GM12878 (cell line): ENCODE measurements around the gene PLOD2. TPM values are rescaled to one million over a fixed set of nuclear protein-coding genes. Genes with fewer than 3 reads are reported as not detected.

Experiments
- ATAC-seq: fragments of 200-7000 bp; cut with Tn5 transposase; 3 replicates; pipeline ENCODE4 v1.9.1; 2020; ENCODE audit warnings: mild to moderate bottlenecking, moderate library complexity
- BruUV-seq: library from RNA; stranded (reverse); fragments of 400-500 nt; replicated peaks from 2 replicates; lab custom pipeline; 2021; lab: Mats Ljungman, UMichigan
- CTCF ChIA-PET: fragments of 300-600 bp; sonication (Branson Sonifier 250); formaldehyde crosslinking; extraction: SDS; loops from one replicate; lab custom pipeline; 2021; ENCODE audit warnings: inconsistent platforms; lab: Yijun Ruan, JAX
- POLR2A ChIA-PET: fragments of 350-600 bp; formaldehyde crosslinking; extraction: SDS; loops from one replicate; lab custom pipeline; 2021; ENCODE audit warnings: inconsistent platforms; lab: Charles Lee
- RAD21 ChIA-PET: fragments of 300-600 bp; sonication (Branson Sonifier 250); formaldehyde crosslinking; loops from one replicate; lab custom pipeline; 2023; ENCODE audit warnings: antibody characterized with exemption; ENCODE audit not compliant: unreplicated experiment; lab: Charles Lee
- SMC1A ChIA-PET: fragments of 300-600 bp; sonication (Branson Sonifier 250); formaldehyde crosslinking; loops from one replicate; lab custom pipeline; 2023; ENCODE audit not compliant: unreplicated experiment, uncharacterized antibody; lab: Charles Lee
- DNase-seq: peaks from one replicate; pipeline ENCODE4 v3.0.0-alpha.2; 2011; ENCODE audit warnings: low read depth, low spot score
- FAIRE-seq: peaks from 3 replicates; lab custom pipeline; 2011; peaks lifted over from hg19 to GRCh38; lab: Jason Lieb, UNC
- H2AFZ ChIP-seq: 2 replicates; pipeline ENCODE4 v1.6.0; 2011; ENCODE audit warnings: low read depth, low read length, control low read depth; ENCODE audit not compliant: control insufficient read depth
- H3K27ac ChIP-seq: 2 replicates; pipeline ENCODE4 v1.5.1; 2011; ENCODE audit warnings: control low read depth; ENCODE audit not compliant: control insufficient read depth, insufficient read depth
- H3K27me3 ChIP-seq, 2 experiments: replicated peaks in 1 of 2; 2 replicates each; pipeline versions ENCODE4 v1.6.0 to v1.6.1; 2011; ENCODE audit warnings: low read length in 1 of 2; ENCODE audit not compliant: control insufficient read depth in 2 of 2, insufficient read depth in 2 of 2
- H3K36me3 ChIP-seq, 2 experiments: 2 replicates each; pipeline ENCODE4 v1.5.1; 2011; ENCODE audit warnings: low read length in 1 of 2; ENCODE audit not compliant: control insufficient read depth in 2 of 2, insufficient read depth in 2 of 2
- H3K4me1 ChIP-seq: 2 replicates; pipeline ENCODE4 v1.6.1; 2011; ENCODE audit warnings: mild to moderate bottlenecking, low read length, moderate library complexity, mixed read lengths; ENCODE audit not compliant: control insufficient read depth, insufficient read depth
- H3K4me2 ChIP-seq: 2 replicates; pipeline ENCODE4 v1.6.0; 2011; ENCODE audit warnings: control low read depth; ENCODE audit not compliant: control insufficient read depth, insufficient read depth
- H3K4me3 ChIP-seq: fragments of 200-600 bp; sonication (generic); 2 replicates; pipeline ENCODE4 v1.5.1; 2016
- H3K79me2 ChIP-seq: 2 replicates; pipeline ENCODE4 v1.6.0; 2011; ENCODE audit warnings: low read length; ENCODE audit not compliant: control insufficient read depth, insufficient read depth
- H3K9ac ChIP-seq: 2 replicates; pipeline ENCODE4 v1.8.0; 2011; ENCODE audit warnings: low read length, control low read depth, mixed read lengths; ENCODE audit not compliant: control insufficient read depth, insufficient read depth
- H3K9me3 ChIP-seq: replicated peaks from 3 replicates; pipeline ENCODE4 v1.5.1; 2011; ENCODE audit warnings: mild to moderate bottlenecking, low read length; ENCODE audit not compliant: control insufficient read depth, insufficient read depth
- H4K20me1 ChIP-seq: 2 replicates; pipeline ENCODE4 v1.6.0; 2011; ENCODE audit not compliant: control insufficient read depth, insufficient read depth
- ESRRA ChIP-seq: IDR thresholded peaks from 2 replicates; pipeline ENCODE4 v1.6.1; 2012; ENCODE audit warnings: mild to moderate bottlenecking, low read length, improper control_type of control experiment
- JUNB ChIP-seq: IDR thresholded peaks from 2 replicates; pipeline ENCODE4 v1.6.1; 2016; ENCODE audit warnings: antibody characterized with exemption, mild to moderate bottlenecking
- NFXL1 ChIP-seq: fragments of 450-650 bp; IDR thresholded peaks from 2 replicates; pipeline ENCODE4 v1.6.1; 2017; ENCODE audit warnings: antibody characterized with exemption, mild to moderate bottlenecking, borderline replicate concordance
- POLR2AphosphoS2 ChIP-seq: IDR thresholded peaks from 2 replicates; pipeline ENCODE4 v1.6.1; 2011; ENCODE audit warnings: low read depth, mild to moderate bottlenecking, low read length, improper control_type of control experiment, moderate library complexity
- REST ChIP-seq: IDR thresholded peaks from 2 replicates; pipeline ENCODE4 v1.6.1; 2012; ENCODE audit warnings: mild to moderate bottlenecking, low read depth, low read length
- WGBS: methylation state at CpG from one replicate; pipeline ENCODE4 v1.1.6; 2016; ENCODE audit warnings: low lambda C conversion rate; ENCODE audit not compliant: insufficient replicate concordance, insufficient coverage; ENCODE audit errors: missing lambda C conversion rate; 5-methylcytosine and 5-hydroxymethylcytosine counted together
- in situ Hi-C: fragments of 300-500 bp; cut with MboI; formaldehyde crosslinking; loops from 9 replicates; pipeline ENCODE4 v1.14.3; 2018; ENCODE audit warnings: mixed read lengths
- intact Hi-C: fragments of 100-400 bp; cut with micrococcal nuclease; formaldehyde crosslinking; loops from one replicate; pipeline ENCODE4 v1.14.2; 2022; ENCODE audit not compliant: unreplicated experiment
- polyA plus RNA-seq, 11 experiments: library from polyadenylated mRNA; depleted of rRNA in 4 of 11; unstranded in 6 of 11; stranded (reverse) in 5 of 11; fragments of >200 nt; fragmentation: Nextera tagmentation in 4 of 11; fragmentation: Illumina TruSeq in 1 of 11; extraction: Ambion mirVana in 4 of 11; extraction: Trizol in 1 of 11; gene quantifications; 1 replicate in 1 of 11; 2 replicates in 10 of 11; pipeline versions ENCODE4 v1.2.1 to v1.2.3, GENCODE V29; 2011 to 2016; ENCODE audit warnings: inconsistent platforms in 2 of 11, missing spikeins in 2 of 11, low read depth in 1 of 11
- total RNA-seq, 4 experiments: library from RNA; depleted of rRNA in 3 of 4; stranded (reverse); fragments of >200 nt in 3 of 4; fragmentation: Illumina TruSeq in 1 of 4; extraction: Trizol in 1 of 4; gene quantifications; 2 replicates each; pipeline versions ENCODE4 v1.2.1 to v1.2.3, GENCODE V29; 2013 to 2021
- TF ChIP-seq, protein P1 (sequence below): fragments of 450-650 bp; IDR thresholded peaks from 2 replicates; pipeline ENCODE4 v1.6.1; 2016; ENCODE audit warnings: mild to moderate bottlenecking, moderate library complexity, borderline replicate concordance
- TF ChIP-seq, protein P2 (sequence below): fragments of 450-650 bp; IDR thresholded peaks from 2 replicates; pipeline ENCODE4 v1.6.1; 2017; ENCODE audit warnings: low read depth, mild to moderate bottlenecking, moderate library complexity
- TF ChIP-seq, protein P3 (sequence below): fragments of 450-650 bp; IDR thresholded peaks from 2 replicates; pipeline ENCODE4 v1.6.1; 2017; ENCODE audit warnings: mild to moderate bottlenecking, low read depth, inconsistent platforms; ENCODE audit not compliant: poor library complexity, severe bottlenecking

PLOD2 gene
- total and polyA plus RNA-seq, 10 of the 15 experiments (the other 5 are each of a cell fraction or from before 2014, with no cell fraction given): 0.03 to 0.56 (median 0.33) TPM; not detected in 4

GRCh38 chr3:146166415-146166821 lies 5.4 kb upstream of the PLOD2 start (continued):
- no peak for TF ChIP-seq ESRRA
- TF ChIP-seq POLR2AphosphoS2: no peak
- TF ChIP-seq, protein P1, sequence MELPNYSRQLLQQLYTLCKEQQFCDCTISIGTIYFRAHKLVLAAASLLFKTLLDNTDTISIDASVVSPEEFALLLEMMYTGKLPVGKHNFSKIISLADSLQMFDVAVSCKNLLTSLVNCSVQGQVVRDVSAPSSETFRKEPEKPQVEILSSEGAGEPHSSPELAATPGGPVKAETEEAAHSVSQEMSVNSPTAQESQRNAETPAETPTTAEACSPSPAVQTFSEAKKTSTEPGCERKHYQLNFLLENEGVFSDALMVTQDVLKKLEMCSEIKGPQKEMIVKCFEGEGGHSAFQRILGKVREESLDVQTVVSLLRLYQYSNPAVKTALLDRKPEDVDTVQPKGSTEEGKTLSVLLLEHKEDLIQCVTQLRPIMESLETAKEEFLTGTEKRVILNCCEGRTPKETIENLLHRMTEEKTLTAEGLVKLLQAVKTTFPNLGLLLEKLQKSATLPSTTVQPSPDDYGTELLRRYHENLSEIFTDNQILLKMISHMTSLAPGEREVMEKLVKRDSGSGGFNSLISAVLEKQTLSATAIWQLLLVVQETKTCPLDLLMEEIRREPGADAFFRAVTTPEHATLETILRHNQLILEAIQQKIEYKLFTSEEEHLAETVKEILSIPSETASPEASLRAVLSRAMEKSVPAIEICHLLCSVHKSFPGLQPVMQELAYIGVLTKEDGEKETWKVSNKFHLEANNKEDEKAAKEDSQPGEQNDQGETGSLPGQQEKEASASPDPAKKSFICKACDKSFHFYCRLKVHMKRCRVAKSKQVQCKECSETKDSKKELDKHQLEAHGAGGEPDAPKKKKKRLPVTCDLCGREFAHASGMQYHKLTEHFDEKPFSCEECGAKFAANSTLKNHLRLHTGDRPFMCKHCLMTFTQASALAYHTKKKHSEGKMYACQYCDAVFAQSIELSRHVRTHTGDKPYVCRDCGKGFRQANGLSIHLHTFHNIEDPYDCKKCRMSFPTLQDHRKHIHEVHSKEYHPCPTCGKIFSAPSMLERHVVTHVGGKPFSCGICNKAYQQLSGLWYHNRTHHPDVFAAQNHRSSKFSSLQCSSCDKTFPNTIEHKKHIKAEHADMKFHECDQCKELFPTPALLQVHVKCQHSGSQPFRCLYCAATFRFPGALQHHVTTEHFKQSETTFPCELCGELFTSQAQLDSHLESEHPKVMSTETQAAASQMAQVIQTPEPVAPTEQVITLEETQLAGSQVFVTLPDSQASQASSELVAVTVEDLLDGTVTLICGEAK: no peak
- TF ChIP-seq REST: no peak

DNA sequence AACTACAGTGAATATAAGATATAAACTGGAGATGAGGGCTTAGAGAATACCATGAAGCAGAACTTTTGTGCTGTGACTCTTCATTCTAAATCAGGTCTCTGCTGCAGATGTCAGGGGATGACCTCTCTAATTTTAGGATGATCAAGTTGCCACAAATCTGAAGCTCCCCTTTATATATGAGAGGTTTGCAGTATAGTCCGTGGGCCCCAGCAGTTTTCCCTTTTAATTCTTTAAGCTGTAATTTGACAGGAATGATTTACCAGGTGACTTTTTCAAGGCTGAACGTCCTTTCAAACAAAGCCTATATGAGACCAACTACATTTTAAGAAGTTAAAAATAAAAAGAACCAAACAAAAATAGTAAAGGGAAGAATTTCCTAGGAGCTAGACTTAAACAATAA lies 4.9 kb upstream of the PLOD2 start:
- no peaks in the 10 kb centered on the region for H3K9me3 ChIP-seq
- H3K27ac ChIP-seq: no peak overlapping the region
- no peaks in the 10 kb centered on the region for H3K79me2 ChIP-seq
- H3K9ac ChIP-seq: no peak overlapping the region
- H3K4me2 ChIP-seq: no peak overlapping the region
- no peak for DNase-seq
- BruUV-seq: no TSS peak
- SMC1A ChIA-PET: interaction anchor here (1.2 kb wide), 1 partner anchor 100 kb away, joined by 4 read pairs; no protein-coding TSS in a partner anchor
- CTCF ChIA-PET: interaction anchor here (2.8 kb wide), 1 partner anchor 24 kb away, joined by 9 read pairs; no protein-coding TSS in a partner anchor
- intact Hi-C loops: no loop called here
- in situ Hi-C loops: no loop called here
- FAIRE-seq: no peak
- no peaks in the 10 kb centered on the region for H3K36me3 ChIP-seq
- 13% methylated on average over 2 of the region's 2 CpGs for WGBS
- H3K4me1 ChIP-seq: no peaks in the 10 kb centered on the region
- H4K20me1 ChIP-seq: no peaks in the 10 kb centered on the region
- POLR2A ChIA-PET: no interaction called here
- RAD21 ChIA-PET: no interaction called here
- H3K4me3 ChIP-seq: no peak overlapping the region
- peaks cover 2 to 4% of the 10 kb centered on the region in 2 experiments for H3K27me3 ChIP-seq
- no peak overlapping the region for H2AFZ ChIP-seq
- ATAC-seq: no peak
- TF ChIP-seq, protein P2, sequence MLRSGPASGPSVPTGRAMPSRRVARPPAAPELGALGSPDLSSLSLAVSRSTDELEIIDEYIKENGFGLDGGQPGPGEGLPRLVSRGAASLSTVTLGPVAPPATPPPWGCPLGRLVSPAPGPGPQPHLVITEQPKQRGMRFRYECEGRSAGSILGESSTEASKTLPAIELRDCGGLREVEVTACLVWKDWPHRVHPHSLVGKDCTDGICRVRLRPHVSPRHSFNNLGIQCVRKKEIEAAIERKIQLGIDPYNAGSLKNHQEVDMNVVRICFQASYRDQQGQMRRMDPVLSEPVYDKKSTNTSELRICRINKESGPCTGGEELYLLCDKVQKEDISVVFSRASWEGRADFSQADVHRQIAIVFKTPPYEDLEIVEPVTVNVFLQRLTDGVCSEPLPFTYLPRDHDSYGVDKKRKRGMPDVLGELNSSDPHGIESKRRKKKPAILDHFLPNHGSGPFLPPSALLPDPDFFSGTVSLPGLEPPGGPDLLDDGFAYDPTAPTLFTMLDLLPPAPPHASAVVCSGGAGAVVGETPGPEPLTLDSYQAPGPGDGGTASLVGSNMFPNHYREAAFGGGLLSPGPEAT: no peak
- TF ChIP-seq NFXL1 (no peak), JUNB (no peak)
- TF ChIP-seq, protein P3, sequence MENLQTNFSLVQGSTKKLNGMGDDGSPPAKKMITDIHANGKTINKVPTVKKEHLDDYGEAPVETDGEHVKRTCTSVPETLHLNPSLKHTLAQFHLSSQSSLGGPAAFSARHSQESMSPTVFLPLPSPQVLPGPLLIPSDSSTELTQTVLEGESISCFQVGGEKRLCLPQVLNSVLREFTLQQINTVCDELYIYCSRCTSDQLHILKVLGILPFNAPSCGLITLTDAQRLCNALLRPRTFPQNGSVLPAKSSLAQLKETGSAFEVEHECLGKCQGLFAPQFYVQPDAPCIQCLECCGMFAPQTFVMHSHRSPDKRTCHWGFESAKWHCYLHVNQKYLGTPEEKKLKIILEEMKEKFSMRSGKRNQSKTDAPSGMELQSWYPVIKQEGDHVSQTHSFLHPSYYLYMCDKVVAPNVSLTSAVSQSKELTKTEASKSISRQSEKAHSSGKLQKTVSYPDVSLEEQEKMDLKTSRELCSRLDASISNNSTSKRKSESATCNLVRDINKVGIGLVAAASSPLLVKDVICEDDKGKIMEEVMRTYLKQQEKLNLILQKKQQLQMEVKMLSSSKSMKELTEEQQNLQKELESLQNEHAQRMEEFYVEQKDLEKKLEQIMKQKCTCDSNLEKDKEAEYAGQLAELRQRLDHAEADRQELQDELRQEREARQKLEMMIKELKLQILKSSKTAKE: no peak
